ENCODE measurements around the gene GPATCH2. TPM values are rescaled to one million over a fixed set of nuclear protein-coding genes. Genes with fewer than 3 reads are reported as not detected.
"Not testable (repeated sequence)": the region's sequence is repeated elsewhere in the genome, so short reads cannot be mapped to it uniquely, and the experiment has no call there.

Gene GPATCH2
- total RNA-seq, 1 donor from 2014 or later: 12.9 TPM

DNA sequence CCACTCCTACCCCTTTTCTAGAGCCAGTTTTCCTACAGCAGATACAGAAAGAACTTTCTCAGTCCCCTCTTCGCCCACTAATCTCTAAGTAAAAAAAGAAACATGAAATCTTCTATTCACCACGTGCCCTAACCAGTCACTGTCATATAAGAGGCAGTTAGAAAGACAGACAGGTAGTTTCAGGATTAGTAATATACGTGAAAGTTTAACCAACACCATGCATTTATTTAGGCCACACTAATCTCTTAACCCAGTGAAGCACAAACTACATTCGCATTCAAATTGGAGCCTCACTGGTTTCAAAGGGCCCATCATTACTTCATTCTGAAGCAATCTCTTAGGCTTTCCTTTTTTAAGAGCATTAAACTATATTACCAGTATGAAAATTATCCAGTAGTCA, 10.1 kb downstream of the GPATCH2 start:
- Mint-ChIP-seq H3K27ac (no peak overlapping the region), H3K9me3 (no peaks in the 10 kb centered on the region), H3K27me3 (ENCODE audit: insufficient read depth) (no peaks in the 10 kb centered on the region), H3K4me1 (ENCODE audit: low read depth) (peaks cover 12% of the 10 kb centered on the region), H3K4me3 (no peak overlapping the region), H3K36me3 (ENCODE audit: low read depth) (peaks cover 22% of the 10 kb centered on the region)
- no peak for DNase-seq (ENCODE audit: low spot score)
- intact Hi-C loops (cut with micrococcal nuclease): loop anchor here (1.0 to 10.0 kb wide), 3 partner anchors 10 to 1554 kb away; partner anchors contain the start of genes GPATCH2, LYPLAL1 and SPATA17

DNA sequence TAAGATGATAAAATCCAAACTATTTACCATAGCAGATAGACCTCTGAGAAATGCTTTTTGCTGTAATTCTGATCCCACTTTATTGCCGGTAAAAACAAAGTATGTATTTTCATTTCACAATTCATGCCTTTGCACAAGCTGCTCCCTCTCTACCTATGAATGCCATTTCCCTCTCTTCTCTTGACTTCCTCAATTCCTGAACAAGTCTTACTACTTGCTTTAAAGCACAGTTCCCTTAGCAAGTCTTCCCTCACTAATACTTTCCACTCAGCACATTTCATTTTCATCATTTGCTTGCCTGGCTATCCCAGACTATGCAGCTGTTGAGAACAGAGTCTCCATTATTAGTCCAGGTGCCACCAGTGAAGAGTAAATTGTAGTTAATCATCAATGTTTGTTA, 13.8 kb downstream of the GPATCH2 start:
- no peak overlapping the region for H3K4me3 Mint-ChIP-seq
- no peaks in the 10 kb centered on the region for H3K9me3 Mint-ChIP-seq
- no peak for DNase-seq (ENCODE audit: low spot score)

DNA sequence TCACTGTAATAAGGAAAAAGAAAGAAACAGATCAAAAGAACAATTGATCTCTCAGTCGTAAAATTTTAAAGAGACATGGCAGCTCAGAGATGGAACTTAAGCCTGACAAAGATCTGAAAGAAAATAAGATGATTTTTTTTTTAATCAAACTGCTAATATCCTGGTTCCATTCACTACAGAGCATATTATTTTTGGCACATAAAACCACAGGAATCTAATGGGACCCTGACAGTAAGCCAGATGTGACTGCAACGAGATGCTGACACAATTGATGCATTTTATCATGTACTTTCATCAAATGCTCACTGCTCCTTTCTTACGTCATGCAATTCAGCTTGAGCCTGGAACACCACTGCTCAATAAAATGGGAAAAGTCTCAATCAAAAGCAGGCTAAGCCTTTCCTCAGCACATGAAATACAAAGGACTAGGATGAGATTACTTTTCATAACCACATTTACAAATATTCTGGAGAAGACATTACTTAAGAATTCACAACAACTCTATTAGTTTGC, 16.6 kb downstream of the GPATCH2 start:
- no peak overlapping the region for H3K27ac Mint-ChIP-seq
- H3K4me1 Mint-ChIP-seq (ENCODE audit: low read depth): no peaks in the 10 kb centered on the region
- no peak for DNase-seq (ENCODE audit: low spot score)

More for the DNA sequence above, 13.8 kb downstream of the GPATCH2 start:
- Mint-ChIP-seq H3K27me3 (ENCODE audit: insufficient read depth) (no peaks in the 10 kb centered on the region), H3K4me1 (ENCODE audit: low read depth) (peaks cover 12% of the 10 kb centered on the region), H3K36me3 (ENCODE audit: low read depth) (peaks cover 21% of the 10 kb centered on the region), H3K27ac (no peak overlapping the region)
- intact Hi-C loops (cut with micrococcal nuclease): no loop called here

DNA sequence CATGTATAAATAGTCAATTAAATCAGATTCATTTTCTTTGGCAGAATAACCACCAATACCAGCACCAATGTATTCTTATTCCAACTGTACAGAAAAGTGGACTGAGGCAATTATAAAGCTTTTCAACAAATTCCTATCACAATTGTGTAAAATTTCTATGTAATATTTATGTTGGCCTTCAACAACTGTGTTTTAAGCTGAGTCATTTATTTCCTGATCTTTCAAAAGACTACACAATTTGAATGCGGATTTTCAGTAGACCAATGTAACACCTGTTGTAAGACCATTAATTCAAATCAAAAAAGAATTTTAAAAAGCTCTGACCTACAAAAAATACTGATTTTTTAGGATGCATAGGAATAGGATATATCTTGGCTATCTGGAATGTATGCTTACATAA, 25.5 kb downstream of the GPATCH2 start:
- Mint-ChIP-seq H3K36me3 (ENCODE audit: low read depth) (peaks cover 6% of the 10 kb centered on the region), H3K4me3 (no peak overlapping the region), H3K4me1 (ENCODE audit: low read depth) (no peaks in the 10 kb centered on the region), H3K27ac (no peak overlapping the region), H3K9me3 (no peaks in the 10 kb centered on the region), H3K27me3 (ENCODE audit: insufficient read depth) (no peaks in the 10 kb centered on the region)
- no peak for DNase-seq (ENCODE audit: low spot score)
- intact Hi-C loops (cut with micrococcal nuclease): no loop called here

More for the DNA sequence above, 16.6 kb downstream of the GPATCH2 start:
- no peaks in the 10 kb centered on the region for H3K9me3 Mint-ChIP-seq
- no peak overlapping the region for H3K4me3 Mint-ChIP-seq
- peaks cover 11% of the 10 kb centered on the region for H3K36me3 Mint-ChIP-seq (ENCODE audit: low read depth)
- no peaks in the 10 kb centered on the region for H3K27me3 Mint-ChIP-seq (ENCODE audit: insufficient read depth)
- intact Hi-C loops (cut with micrococcal nuclease): no loop called here

DNA sequence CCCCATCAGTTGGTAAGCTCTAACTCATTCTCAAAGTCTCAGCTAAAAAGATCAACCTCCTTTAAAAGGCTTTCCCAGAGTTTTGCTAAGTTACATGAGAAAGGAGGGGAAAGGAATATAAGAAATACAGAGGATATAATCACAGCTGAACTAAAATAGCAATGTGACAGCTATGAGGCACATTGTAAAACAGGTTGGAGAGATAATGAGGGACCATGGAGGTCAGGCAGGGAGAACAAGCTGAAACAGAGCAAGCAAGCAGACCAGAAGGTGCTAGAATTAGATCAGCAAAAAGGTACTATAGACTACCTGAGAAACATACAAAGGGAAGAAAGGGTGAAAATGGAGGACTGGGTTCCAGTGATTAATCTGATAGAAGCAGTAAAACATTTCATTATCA, 28.5 kb downstream of the GPATCH2 start:
- no peaks in the 10 kb centered on the region for H3K27me3 Mint-ChIP-seq (ENCODE audit: insufficient read depth)
- H3K4me1 Mint-ChIP-seq (ENCODE audit: low read depth): no peaks in the 10 kb centered on the region
- H3K9me3 Mint-ChIP-seq: no peaks in the 10 kb centered on the region
- intact Hi-C loops (cut with micrococcal nuclease): no loop called here
- DNase-seq (ENCODE audit: low spot score): no peak
- H3K4me3 Mint-ChIP-seq: no peak overlapping the region
- H3K27ac Mint-ChIP-seq: no peak overlapping the region
- H3K36me3 Mint-ChIP-seq (ENCODE audit: low read depth): no peaks in the 10 kb centered on the region

DNA sequence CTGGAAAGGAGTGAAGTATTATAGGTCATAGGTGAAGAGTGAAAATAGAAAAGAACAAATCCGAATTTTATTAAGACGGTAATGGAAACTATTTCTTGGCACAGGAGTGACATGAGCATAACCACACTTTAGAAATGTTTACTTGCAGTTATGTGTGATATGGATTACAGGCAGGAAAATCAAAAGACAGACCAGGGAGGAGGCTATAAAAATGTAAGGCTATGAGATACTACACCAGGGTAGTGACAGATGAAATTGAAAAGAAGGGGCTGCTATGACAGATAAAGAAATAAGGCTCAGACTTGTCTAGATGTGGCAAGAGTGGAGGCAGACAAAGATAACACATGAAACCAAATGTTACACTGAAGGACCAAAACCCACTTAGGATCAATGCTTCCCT, 31.7 kb downstream of the GPATCH2 start:
- Mint-ChIP-seq H3K36me3 (ENCODE audit: low read depth) (no peaks in the 10 kb centered on the region), H3K4me3 (no peak overlapping the region), H3K27me3 (ENCODE audit: insufficient read depth) (no peaks in the 10 kb centered on the region), H3K9me3 (no peaks in the 10 kb centered on the region), H3K27ac (no peak overlapping the region), H3K4me1 (ENCODE audit: low read depth) (no peaks in the 10 kb centered on the region)
- intact Hi-C loops (cut with micrococcal nuclease): no loop called here
- no peak for DNase-seq (ENCODE audit: low spot score)

DNA sequence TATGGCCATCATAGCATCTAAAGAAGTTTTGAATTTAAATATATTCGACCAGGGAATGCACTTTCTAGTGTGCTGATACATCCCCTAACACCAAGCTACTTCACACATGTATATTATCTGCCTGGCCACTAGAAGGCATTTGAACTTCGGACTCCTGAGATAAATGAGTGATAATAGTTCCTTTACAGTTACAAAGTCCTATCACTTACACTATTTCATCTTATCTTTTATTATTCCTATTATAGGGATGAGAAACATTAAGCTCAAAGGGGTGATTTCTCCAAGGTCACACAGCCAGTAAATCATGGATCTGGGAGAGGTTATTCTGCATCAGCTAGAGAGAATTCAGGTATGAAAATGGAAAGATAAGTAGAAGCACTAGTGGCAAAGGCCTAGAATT, 40.3 kb downstream of the GPATCH2 start:
- Mint-ChIP-seq H3K9me3 (no peaks in the 10 kb centered on the region), H3K27ac (no peak overlapping the region), H3K4me3 (no peak overlapping the region), H3K36me3 (ENCODE audit: low read depth) (no peaks in the 10 kb centered on the region), H3K4me1 (ENCODE audit: low read depth) (no peaks in the 10 kb centered on the region), H3K27me3 (ENCODE audit: insufficient read depth) (no peaks in the 10 kb centered on the region)
- DNase-seq (ENCODE audit: low spot score): no peak
- intact Hi-C loops (cut with micrococcal nuclease): no loop called here

DNA sequence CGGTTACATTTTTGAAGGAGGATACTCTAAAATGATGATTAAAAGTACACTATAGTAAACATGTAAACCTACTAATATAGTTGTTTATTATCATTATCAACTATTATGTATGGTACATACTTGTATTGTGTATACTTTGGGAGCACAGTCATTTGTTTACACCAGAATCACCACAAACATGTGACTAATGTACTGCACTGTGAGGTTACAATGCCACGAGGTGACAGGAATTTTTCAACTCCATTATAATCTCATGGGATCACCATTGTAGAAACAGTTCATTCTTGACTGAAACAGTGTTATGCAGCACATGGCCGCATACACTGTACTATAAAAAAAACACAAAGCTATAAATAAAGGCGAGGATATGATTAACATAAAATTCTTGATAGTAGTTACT, 44.3 kb downstream of the GPATCH2 start:
- no peaks in the 10 kb centered on the region for H3K27me3 Mint-ChIP-seq (ENCODE audit: insufficient read depth)
- intact Hi-C loops (cut with micrococcal nuclease): no loop called here
- H3K4me1 Mint-ChIP-seq (ENCODE audit: low read depth): no peaks in the 10 kb centered on the region
- no peaks in the 10 kb centered on the region for H3K36me3 Mint-ChIP-seq (ENCODE audit: low read depth)
- DNase-seq (ENCODE audit: low spot score): no peak
- H3K9me3 Mint-ChIP-seq: no peaks in the 10 kb centered on the region
- H3K4me3 Mint-ChIP-seq: no peak overlapping the region
- H3K27ac Mint-ChIP-seq: no peak overlapping the region

DNA sequence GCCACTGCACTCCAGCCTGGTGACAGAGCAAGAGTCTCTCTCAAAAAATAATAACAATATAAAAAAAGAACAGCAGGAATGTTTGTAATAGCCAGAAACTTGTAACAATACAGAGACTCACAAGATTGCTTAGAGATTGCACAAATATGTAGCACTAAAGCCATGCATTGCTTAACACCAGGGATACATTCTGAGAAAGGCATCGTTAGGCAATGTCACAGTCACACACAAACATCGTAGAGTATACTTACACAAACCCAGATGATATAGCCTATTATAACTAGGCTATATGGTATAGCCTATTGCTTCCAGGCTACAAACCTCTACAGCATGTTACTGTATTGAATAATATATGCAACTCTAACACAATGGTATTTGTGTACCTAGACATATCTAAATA, 45.3 kb downstream of the GPATCH2 start:
- DNase-seq (ENCODE audit: low spot score): no peak
- Mint-ChIP-seq H3K9me3 (no peaks in the 10 kb centered on the region), H3K4me3 (no peak overlapping the region)

DNA sequence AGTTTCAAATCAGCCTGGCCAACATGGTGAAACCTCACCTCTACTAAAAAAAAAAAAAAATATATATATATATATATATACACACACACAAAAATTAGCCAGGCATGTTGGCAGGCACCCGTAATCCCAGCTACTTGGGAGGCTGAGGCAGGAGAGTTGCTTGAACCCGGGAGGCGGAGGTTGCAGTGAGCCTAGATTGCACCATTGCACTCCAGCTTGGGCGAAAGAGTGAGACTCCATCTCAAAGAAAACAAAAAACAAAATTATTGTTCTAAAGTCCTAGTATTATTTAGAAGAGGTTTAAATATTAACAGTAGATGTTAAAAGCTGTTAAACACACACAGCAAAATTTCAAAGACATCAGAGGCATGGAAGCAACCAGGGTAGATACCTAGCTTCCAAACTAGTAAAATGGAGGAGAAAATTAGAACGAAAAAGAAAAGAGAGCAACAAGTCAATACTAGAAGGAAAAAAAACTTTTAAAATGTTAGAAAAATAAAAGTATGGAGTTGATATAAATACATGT, 46.5 kb downstream of the GPATCH2 start:
- H3K27me3 Mint-ChIP-seq (ENCODE audit: insufficient read depth); H3K36me3 Mint-ChIP-seq (ENCODE audit: low read depth); H3K27ac Mint-ChIP-seq; intact Hi-C loops (cut with micrococcal nuclease); H3K4me3 Mint-ChIP-seq; DNase-seq (ENCODE audit: low spot score); H3K9me3 Mint-ChIP-seq; H3K4me1 Mint-ChIP-seq (ENCODE audit: low read depth): not testable (repeated sequence)

More for the DNA sequence above, 45.3 kb downstream of the GPATCH2 start:
- H3K27ac Mint-ChIP-seq: no peak overlapping the region
- intact Hi-C loops (cut with micrococcal nuclease): no loop called here
- H3K4me1 Mint-ChIP-seq (ENCODE audit: low read depth): no peaks in the 10 kb centered on the region
- H3K27me3 Mint-ChIP-seq (ENCODE audit: insufficient read depth): no peaks in the 10 kb centered on the region
- H3K36me3 Mint-ChIP-seq (ENCODE audit: low read depth): no peaks in the 10 kb centered on the region

DNA sequence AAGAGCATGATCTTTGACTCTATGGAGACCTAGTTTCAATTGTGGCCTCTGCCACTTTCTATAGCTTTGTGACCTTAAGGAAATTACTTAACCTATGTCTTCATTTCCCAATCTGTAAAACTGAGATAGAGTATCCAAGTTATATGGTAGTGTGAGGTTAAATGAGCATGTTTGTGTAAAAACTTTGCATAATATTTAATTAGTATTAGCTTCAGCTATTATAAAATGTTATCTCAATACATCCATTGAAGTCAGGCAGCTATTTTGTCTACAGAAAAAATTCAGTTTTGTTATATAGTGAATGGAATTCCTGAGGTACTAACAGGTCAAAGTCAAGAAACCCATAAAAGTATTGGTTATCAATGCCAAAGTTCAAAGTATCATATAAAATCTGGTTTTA, 53.6 kb downstream of the GPATCH2 start:
- no peaks in the 10 kb centered on the region for H3K9me3 Mint-ChIP-seq
- H3K27me3 Mint-ChIP-seq (ENCODE audit: insufficient read depth): no peaks in the 10 kb centered on the region
- no peak overlapping the region for H3K4me3 Mint-ChIP-seq
- H3K4me1 Mint-ChIP-seq (ENCODE audit: low read depth): no peaks in the 10 kb centered on the region
- H3K36me3 Mint-ChIP-seq (ENCODE audit: low read depth): no peaks in the 10 kb centered on the region
- no peak overlapping the region for H3K27ac Mint-ChIP-seq
- DNase-seq (ENCODE audit: low spot score): no peak
- intact Hi-C loops (cut with micrococcal nuclease): no loop called here

DNA sequence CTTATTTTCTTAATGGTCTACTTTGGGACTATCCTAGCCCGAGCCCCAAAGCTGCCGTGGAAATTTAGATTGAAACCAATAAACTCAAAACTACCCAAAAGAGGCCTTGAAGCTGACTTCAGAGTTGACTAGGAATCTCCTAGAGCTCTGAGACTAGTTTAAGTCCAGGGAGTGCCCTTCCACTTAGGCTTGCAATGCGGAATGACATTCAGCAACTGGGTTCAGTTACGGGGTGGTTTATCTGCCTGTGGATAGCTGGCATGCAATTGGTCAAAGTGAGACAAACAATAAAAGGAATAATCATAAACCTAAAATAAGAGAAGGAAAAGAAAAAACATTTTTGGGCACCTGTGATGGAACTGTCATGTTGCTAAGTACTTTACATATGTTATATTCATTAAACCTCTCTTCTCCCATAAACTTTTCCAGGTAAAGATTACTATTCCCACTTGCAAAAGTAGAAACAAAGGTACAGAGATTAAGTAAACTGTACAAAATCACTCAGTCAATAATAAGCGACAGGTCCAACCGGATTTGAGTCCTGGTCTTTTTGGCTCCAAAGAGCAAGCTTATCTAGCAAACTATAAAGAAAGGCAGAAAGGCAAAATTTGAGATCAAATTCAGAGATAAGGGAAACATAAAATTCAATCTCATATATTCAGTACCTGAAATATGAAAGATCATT, 56.5 kb downstream of the GPATCH2 start:
- DNase-seq (ENCODE audit: low spot score): no peak
- Mint-ChIP-seq H3K27me3 (ENCODE audit: insufficient read depth) (no peaks in the 10 kb centered on the region), H3K36me3 (ENCODE audit: low read depth) (no peaks in the 10 kb centered on the region), H3K27ac (no peak overlapping the region), H3K4me3 (no peak overlapping the region), H3K9me3 (no peaks in the 10 kb centered on the region), H3K4me1 (ENCODE audit: low read depth) (no peaks in the 10 kb centered on the region)
- intact Hi-C loops (cut with micrococcal nuclease): no loop called here

DNA sequence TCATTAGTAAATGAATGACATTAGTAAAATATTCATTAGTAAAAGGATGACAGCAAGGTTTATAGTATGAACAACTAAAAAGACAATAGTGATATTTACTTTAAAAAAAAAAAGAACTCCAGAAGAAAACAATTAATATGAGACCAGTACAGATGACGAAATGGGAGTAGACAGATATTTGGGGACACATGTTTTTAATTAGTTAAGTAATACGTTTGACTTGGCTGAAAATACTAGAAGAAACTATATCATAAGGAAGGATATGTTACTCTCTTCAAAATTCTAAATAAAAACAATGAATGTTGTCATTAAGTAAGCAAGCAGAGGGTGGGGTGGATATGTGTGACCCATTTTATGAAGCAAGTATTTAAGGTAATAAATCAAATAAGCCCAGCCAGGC, 61.9 kb downstream of the GPATCH2 start:
- no peak for DNase-seq (ENCODE audit: low spot score)
- Mint-ChIP-seq H3K9me3 (no peaks in the 10 kb centered on the region), H3K36me3 (ENCODE audit: low read depth) (no peaks in the 10 kb centered on the region), H3K4me1 (ENCODE audit: low read depth) (no peaks in the 10 kb centered on the region), H3K27me3 (ENCODE audit: insufficient read depth) (no peaks in the 10 kb centered on the region), H3K4me3 (no peak overlapping the region), H3K27ac (no peak overlapping the region)
- intact Hi-C loops (cut with micrococcal nuclease): no loop called here

All from activated T-helper 1 cell treated with anti-CD3 and anti-CD28 coated beads, Interleukin-12 subunit alpha, Interleukin-12 subunit beta, Interleukin-2, Interleukin-4 antibody, amounts not matched to agents 30 ng/mL and 10 ng/mL and 1 ng/mL, durations not matched to agents 14 hours and 24 hours and 36 hours (primary cell).